Nasal cavity respiratory epithelium epithelial cell of viscerocranial mucosa (primary cell): ENCODE measurements around the gene SDCBP2. TPM values are rescaled to one million over a fixed set of nuclear protein-coding genes. Genes with fewer than 3 reads are reported as not detected.

Experiments used
- total RNA-seq: library from RNA; depleted of rRNA; stranded (reverse); fragments of >200 nt; gene quantifications from 2 replicates; pipeline ENCODE4 v1.2.3, GENCODE V29; 2014

SDCBP2 gene, protein sequence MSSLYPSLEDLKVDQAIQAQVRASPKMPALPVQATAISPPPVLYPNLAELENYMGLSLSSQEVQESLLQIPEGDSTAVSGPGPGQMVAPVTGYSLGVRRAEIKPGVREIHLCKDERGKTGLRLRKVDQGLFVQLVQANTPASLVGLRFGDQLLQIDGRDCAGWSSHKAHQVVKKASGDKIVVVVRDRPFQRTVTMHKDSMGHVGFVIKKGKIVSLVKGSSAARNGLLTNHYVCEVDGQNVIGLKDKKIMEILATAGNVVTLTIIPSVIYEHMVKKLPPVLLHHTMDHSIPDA
- total RNA-seq: 23.1 and 65.3 TPM in 2 replicates

DNA sequence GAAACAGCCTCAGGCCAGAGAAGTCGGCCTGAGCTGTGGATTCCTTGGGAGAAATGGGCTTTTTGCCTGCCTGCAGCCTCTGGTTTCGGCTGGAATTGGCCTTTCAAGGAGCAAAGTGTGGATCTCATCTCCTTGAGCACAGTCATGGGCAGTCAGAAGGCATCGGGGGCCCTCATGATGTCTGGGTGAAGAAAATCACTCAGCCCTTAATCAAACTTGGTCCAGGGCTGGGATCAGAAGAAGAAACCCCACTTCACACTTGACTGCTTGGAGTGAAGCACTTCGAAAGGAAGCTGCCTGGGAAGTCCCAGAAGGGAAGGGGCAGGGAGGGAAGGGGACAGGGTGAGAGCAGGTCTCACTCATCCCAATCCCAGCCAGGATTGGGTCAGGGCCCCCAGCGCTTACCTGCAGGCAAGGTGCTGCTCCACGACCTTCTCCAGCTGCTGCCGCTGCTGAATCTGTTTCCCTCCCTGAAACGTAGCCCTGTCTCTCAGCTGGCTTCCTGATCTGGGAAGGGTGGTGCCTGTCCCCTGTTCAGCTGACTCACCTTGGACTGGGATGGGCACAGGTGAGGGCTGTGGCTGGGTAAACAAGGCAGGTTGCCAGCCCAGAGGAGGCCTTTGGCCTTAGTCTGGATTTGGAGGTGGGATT, at the start of gene SDCBP2:
SDCBP2 (minus strand) TSS at position 460 of the 651 bp plus-strand sequence. CDS start 8,723 bp downstream, outside the sequence.

DNA sequence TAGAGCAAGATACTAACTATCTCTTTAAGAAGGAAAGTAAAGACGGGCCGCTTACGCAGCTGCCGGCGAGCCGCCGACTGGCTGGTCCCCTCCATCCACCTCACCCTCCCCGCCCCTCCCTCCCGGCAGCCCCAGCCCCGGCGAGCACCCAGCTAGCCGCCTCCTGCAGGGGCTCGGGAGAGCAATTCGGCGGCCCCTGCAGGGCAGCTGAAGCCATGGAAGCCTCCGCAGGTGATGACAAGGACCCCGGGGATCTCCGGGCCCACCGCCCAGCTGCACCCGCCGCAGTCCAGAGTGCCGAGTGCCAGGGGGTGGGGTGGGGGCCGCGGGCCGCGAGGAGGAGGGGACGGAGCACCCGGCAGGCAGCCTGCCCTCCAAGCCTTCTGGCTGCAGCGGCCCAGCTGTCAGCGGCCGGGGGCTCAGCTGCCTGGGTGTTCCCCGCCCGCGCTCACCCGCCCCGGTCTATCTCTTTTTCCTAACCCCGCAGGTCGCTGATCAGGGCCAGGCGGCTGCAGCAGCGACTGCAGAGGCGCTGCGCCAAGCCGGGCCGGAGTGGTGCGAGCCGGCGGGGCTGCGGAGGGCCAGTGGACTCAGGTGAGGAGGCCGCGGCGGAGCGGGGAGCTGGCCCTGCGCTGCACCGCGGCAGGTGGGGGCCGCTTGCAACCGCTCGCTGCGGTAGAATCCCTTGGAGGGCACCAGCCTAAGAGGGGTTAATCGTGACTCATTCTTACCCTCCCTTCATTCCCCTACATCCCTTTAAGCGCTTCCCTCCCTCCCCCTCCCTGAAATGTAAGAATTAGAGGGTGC, 62.6 kb downstream of the SDCBP2 start, which contains the start of gene SNPH:
SNPH (plus strand) TSS at position 128 of the 807 bp plus-strand sequence. CDS start 29,946 bp downstream, outside the sequence.

Other genes with a start within 250 kb of the SDCBP2 start
- gene PSMF1, start 210.5 kb downstream of the SDCBP2 start, total RNA-seq: 16.4 and 35.7 TPM in 2 replicates
- gene TMEM74B, start 144.2 kb downstream of the SDCBP2 start, total RNA-seq: under 0.01 and 0.36 TPM in 2 replicates
- gene C20orf202, start 125.7 kb downstream of the SDCBP2 start, total RNA-seq: under 0.01 and 0.07 TPM in 2 replicates
- gene RAD21L1, start 103.1 kb downstream of the SDCBP2 start, total RNA-seq: not detected in 2 replicates
- gene SNPH, start 62.8 kb downstream of the SDCBP2 start, total RNA-seq: 4.1 and 9.9 TPM in 2 replicates
- gene FKBP1A, start 63.9 kb upstream of the SDCBP2 start, total RNA-seq: 89.5 and 116 TPM in 2 replicates
- gene NSFL1C, start 137.7 kb upstream of the SDCBP2 start, total RNA-seq: 19.1 and 39.6 TPM in 2 replicates
- gene SIRPB2, start 162.3 kb upstream of the SDCBP2 start, total RNA-seq: under 0.01 and 0.21 TPM in 2 replicates
- gene SIRPD, start 228.6 kb upstream of the SDCBP2 start, total RNA-seq: not detected in 2 replicates